GM10266 (cell line): ENCODE results near the gene GTPBP6.
"Not testable (repeated sequence)": the region's sequence is repeated elsewhere in the genome, so short reads cannot be mapped to it uniquely, and the experiment has no call there.

Experiments used
- DNase-seq: peaks from one replicate; pipeline ENCODE4 v3.0.0; 2012; ENCODE audit errors: extremely low spot score
- TF ChIP-seq, protein P1 (sequence below): IDR thresholded peaks from 2 replicates; pipeline ENCODE4 v1.5.1; 2012; ENCODE audit warnings: mild to moderate bottlenecking, low read depth; ENCODE audit not compliant: control insufficient read depth, insufficient read depth; ENCODE audit errors: missing control alignments

Gene GTPBP6

DNA sequence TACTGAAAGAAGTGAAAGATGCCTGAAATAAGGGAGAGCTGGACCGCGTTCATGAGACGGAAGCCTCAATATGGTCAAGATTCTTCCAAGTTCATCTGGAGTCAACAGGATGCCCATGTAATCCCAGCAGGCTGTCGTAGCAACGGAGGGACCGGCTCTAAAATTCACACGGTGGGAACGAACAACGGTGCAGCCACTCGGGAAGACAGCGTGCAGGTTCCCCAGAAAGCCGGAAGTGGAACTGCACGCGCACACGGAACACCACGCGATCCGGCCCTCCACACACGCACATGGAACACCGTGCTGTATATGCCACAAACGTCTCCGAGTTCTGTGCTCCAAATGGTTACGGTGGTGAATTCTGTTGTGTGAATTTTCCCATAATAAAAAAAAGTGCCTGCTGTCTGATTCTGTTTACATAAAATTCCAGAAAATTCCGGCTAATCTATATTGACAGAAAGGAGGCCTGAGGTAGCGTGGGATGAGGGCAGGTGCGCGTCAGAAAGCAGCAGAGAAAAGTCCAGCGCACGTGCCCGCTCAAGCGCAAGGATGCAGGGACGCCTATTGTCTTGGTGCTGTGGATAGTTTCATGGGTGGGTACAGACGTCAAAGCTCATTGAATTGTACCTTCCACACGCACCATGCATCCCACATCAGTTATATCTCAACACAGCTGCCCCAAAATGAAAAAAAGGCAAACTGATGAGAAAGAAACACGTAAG is 36.9 kb upstream of the GTPBP6 start:
- no peak for DNase-seq
- TF ChIP-seq, protein P1, sequence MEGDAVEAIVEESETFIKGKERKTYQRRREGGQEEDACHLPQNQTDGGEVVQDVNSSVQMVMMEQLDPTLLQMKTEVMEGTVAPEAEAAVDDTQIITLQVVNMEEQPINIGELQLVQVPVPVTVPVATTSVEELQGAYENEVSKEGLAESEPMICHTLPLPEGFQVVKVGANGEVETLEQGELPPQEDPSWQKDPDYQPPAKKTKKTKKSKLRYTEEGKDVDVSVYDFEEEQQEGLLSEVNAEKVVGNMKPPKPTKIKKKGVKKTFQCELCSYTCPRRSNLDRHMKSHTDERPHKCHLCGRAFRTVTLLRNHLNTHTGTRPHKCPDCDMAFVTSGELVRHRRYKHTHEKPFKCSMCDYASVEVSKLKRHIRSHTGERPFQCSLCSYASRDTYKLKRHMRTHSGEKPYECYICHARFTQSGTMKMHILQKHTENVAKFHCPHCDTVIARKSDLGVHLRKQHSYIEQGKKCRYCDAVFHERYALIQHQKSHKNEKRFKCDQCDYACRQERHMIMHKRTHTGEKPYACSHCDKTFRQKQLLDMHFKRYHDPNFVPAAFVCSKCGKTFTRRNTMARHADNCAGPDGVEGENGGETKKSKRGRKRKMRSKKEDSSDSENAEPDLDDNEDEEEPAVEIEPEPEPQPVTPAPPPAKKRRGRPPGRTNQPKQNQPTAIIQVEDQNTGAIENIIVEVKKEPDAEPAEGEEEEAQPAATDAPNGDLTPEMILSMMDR, result no peak

- TF ChIP-seq, protein P1, result no peak
Observed at GRCh38 chrX:353566-354535, 35.3 kb upstream of the GTPBP6 start.

GRCh38 chrX:352582-353314 is 34.2 kb upstream of the GTPBP6 start:
- TF ChIP-seq, protein P1, result no peak
- DNase-seq, result no peak

More at GRCh38 chrX:353566-354535, 35.3 kb upstream of the GTPBP6 start:
- DNase-seq, result no peak

DNA sequence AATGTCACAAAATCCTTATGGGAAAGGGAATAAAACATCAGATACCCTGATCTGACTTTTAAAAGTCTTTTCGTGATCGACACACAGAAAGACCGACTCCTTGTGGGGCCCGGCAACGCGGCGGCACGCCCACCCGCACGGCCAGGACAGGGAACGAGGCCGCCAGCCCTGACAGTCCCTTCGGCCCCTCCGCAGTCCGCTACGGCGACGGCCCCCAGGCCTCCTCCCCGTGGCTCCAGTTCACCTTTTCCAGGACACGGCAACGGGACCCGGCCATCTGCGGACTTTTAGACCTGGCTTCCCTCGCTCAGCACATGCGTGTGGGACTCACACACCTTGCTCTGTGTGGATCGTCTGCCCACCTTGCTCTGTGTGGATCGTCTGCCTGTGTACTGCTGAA is 33.6 kb upstream of the GTPBP6 start:
- TF ChIP-seq, protein P1, result no peak

GRCh38 chrX:351736-352135 is 33.1 kb upstream of the GTPBP6 start:
- TF ChIP-seq, protein P1, result no peak
- DNase-seq, result no peak

More for the DNA sequence above, 33.6 kb upstream of the GTPBP6 start:
- no peak for DNase-seq

- DNase-seq, result not testable (repeated sequence)
Observed at GRCh38 chrX:351324-351641, 32.7 kb upstream of the GTPBP6 start.

DNA sequence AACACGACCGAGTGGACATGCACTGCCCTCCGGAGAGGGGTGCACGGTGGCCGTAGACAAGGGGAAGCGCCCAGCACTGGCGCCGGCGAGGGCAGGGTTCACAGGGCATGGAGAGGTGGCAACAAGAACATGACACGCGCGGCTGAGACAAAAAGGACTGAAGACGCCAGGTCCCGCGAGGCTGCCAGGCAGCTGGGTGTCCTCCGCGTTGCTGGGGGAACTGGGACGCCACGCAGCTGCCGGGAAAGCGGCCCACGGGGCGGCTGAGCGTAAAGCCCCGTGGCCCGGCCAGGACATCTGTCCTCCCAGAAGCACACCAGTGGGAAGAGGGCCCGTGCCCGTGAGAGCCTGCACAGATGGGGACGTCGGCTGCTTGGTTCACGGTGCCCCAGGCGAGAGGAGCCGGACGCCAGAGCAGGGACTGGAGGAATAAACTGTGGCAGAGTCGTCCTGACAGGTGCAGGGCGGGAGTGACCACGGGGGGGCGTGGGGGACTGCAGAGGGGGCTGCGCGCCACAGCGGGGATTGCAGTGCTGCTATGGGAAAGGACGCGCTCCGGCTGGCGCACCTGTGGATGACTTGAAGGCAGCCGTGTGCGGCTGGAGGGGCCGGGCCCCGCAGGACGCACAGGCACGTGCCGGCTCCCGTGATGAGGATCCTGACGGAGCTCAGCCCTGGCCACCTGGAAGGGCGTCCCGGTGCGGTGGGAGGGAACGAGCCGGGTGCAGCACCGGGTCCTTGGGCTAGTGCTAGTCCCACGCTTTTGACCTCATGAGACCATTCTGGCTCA is 32.1 kb upstream of the GTPBP6 start:
- TF ChIP-seq, protein P1, result no peak
- no peak for DNase-seq
